Keratinocyte (primary cell): ENCODE data around the gene HEYL.

Source experiments
- EZH2 ChIP-seq: IDR thresholded peaks from one replicate; pipeline ENCODE4 v1.6.1; 2012; ENCODE audit warnings: inconsistent platforms, mild to moderate bottlenecking, low read length, moderate library complexity
- TF ChIP-seq, protein P1 (sequence below), 3 experiments: IDR thresholded peaks in 1 of 3; conservative IDR thresholded peaks in 1 of 3; optimal IDR thresholded peaks in 1 of 3; 2 replicates in 2 of 3; 3 replicates in 1 of 3; pipeline versions ENCODE3 to v1.5.1; 2011; ENCODE audit warnings: low read length in 3 of 3, mild to moderate bottlenecking in 3 of 3, moderate library complexity in 2 of 3, control low read depth in 1 of 3, inconsistent platforms in 1 of 3; ENCODE audit not compliant: insufficient read depth in 2 of 3; ENCODE audit errors: extremely low read depth in 1 of 3

DNA sequence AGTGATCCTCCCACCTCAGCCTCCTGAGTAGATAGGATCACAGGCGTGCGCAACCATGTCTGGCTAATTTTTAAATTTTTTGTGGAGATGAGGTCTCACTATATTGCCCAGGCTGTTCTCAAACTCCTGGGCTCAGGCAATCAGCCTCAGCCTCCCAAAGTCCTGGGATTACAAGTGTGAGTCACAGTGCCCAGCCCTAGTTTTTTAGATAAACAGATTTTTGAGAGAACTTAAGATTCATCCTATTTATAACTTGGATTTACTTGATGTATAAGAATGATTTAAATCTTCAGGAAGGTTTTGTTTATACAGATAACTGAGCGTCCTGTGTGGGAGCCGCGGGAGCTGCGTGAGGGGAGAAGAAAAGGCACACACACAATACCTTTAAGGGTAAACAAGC lies 26.2 kb downstream of the HEYL start:
- TF ChIP-seq, protein P1, sequence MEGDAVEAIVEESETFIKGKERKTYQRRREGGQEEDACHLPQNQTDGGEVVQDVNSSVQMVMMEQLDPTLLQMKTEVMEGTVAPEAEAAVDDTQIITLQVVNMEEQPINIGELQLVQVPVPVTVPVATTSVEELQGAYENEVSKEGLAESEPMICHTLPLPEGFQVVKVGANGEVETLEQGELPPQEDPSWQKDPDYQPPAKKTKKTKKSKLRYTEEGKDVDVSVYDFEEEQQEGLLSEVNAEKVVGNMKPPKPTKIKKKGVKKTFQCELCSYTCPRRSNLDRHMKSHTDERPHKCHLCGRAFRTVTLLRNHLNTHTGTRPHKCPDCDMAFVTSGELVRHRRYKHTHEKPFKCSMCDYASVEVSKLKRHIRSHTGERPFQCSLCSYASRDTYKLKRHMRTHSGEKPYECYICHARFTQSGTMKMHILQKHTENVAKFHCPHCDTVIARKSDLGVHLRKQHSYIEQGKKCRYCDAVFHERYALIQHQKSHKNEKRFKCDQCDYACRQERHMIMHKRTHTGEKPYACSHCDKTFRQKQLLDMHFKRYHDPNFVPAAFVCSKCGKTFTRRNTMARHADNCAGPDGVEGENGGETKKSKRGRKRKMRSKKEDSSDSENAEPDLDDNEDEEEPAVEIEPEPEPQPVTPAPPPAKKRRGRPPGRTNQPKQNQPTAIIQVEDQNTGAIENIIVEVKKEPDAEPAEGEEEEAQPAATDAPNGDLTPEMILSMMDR (optimal IDR thresholded peaks at IDR 0.05 in 1 of 3, IDR thresholded peaks at IDR 0.05 in 1 of 3, conservative IDR thresholded peaks at IDR 0.05 in 1 of 3; ENCODE audit: extremely low read depth in 1 of 3, insufficient read depth in 2 of 3, low read length in 3 of 3): no peak
- TF ChIP-seq EZH2: no peak
